NCI-H1105 (cell line): ENCODE measurements around the gene SLC39A11.
A peak's percentile ranks its signal among the peaks of the same experiment; 100 is the strongest.
"Not testable (repeated sequence)": the region's sequence is repeated elsewhere in the genome, so short reads cannot be mapped to it uniquely, and the experiment has no call there.

ENCODE experiments used
- DNase-seq: peaks from one replicate; lab custom pipeline; 2025; lab: John Stamatoyannopoulos, UW

Gene SLC39A11

GRCh38 chr17:72916991-72917390, 175.5 kb downstream of the SLC39A11 start:
- DNase-seq, result no peak

DNA sequence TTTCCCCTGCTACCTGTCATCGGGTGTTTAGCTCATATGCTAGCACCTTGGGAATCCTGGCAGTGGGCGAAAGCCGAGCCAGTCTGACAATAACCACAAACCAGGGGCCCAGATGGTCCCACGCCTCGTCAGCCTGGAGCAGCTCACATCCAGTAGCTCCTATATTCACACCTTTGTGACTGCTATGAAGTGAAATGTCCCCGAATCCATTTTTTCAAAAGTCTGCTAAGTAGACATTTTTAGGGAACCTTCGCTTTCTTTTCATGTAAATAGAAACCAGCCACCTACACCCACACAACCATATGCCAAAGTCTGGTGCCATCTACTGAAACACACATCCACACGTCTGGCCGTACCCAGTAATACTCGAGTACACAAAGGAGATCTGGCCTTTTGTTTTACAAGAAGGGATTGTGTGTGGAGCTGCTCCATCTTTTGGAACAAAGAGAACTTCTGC, 176.8 kb downstream of the SLC39A11 start:
- DNase-seq, result no peak

DNA sequence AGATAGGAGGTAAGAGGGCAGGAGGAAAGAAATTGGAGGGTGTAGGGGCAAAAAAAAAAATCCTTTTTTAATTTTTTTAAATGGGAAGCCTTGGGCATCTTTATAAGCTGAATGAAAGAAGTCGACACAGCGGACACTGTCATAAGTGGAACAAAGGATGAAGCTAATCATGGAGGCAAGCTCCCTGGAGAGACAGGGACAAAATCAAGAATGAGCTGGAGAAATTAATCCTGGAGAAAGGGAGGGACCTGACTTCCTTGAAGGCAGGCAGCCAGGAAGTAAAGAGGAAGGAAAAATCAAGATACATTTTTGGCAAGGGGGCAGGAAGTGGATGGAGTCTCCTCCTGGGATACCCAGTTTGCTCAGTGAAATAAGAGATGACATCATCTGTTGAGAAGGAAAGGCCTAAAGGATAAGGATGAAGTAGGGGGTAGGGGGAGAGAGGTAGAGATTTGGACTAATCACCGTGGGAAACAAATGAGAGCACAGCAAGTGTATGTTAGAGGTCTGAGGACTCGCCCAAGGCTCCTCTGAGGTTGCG, 179.3 kb downstream of the SLC39A11 start:
- DNase-seq, result no peak

DNA sequence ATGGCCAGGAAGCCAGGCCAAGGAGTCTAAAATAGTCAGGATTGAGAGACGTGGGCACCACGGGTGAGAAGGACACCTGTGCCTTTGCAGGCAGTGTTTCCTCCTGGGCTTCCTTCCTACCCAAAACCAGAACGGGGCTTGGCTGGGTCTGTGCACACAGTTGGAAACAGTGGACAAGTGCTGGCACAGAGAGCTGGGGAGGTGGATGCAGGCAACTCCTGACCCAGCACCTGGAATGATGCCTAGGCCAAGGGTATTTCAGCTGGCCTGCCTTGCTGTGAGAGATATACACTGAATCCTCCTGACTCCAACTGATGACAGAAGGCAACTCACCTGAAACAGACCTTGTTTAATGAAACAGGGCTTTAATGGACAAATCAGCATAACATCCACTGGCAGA, 186.2 kb downstream of the SLC39A11 start:
- DNase-seq, result no peak

GRCh38 chr17:72903522-72903921, 189.0 kb downstream of the SLC39A11 start:
- no peak for DNase-seq

- no peak for DNase-seq
These were observed 190.8 kb downstream of the SLC39A11 start for GRCh38 chr17:72901657-72902056.

DNA sequence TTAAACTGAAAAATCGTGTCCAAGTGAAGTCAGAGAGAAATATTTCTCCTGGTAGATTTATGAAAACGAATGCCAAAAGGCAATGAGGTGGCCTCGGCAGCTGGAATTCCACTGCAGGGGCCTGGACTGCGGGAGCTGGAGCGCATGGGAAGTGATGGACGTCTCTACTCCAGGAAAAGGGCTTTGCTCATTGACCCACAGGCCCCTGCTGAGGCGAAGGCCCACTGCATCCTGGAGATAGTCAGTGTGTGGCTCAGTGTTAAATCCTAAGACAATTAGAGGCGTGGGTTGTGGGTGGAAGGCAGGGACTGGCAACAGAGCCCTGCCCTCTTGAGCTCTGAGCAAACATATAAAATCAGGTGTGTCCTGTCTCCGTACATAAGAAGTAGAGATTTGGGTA, 191.4 kb downstream of the SLC39A11 start:
- no peak for DNase-seq

DNA sequence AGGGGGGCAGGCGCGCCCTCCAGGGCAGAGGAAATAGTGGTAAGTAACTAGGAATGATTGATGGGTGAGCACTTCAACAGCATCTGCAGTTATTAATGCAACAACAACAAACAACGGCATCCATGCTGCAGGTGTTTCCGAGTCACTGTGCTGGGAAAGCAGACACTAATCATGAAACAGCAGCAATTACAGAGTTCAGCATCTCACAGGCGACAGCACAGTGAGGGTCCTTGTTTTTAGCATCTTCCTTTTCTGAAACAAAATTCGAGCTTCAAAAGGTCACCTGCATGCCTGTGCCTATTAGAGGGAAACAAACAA, 191.9 kb downstream of the SLC39A11 start:
- DNase-seq, result peak; percentile 21

DNA sequence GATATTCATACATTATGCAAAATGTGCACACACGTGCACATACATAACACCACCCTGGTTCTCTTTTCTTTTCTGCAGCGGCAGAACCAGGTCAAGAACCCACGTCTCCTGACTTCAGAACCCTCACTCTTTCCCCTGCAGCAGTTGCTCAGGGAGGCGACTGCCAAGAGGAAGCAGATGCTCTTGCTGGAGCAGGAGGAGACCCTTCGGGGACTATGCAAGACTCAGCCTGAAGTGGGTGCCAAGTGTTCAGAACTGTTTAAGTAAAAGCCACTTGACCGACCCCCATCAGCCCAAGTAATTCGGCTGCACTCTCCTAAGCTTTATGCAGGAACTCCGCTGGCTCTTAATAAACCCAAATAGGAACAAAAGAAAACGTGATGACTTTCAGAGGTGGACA, 193.8 kb downstream of the SLC39A11 start:
- DNase-seq, result no peak

GRCh38 chr17:72896288-72896687, 196.2 kb downstream of the SLC39A11 start:
- not testable (repeated sequence) for DNase-seq

GRCh38 chr17:72891627-72892026, 200.9 kb downstream of the SLC39A11 start:
- DNase-seq, result no peak

- DNase-seq, result no peak
These were observed 201.8 kb downstream of the SLC39A11 start for GRCh38 chr17:72890711-72891110.

DNA sequence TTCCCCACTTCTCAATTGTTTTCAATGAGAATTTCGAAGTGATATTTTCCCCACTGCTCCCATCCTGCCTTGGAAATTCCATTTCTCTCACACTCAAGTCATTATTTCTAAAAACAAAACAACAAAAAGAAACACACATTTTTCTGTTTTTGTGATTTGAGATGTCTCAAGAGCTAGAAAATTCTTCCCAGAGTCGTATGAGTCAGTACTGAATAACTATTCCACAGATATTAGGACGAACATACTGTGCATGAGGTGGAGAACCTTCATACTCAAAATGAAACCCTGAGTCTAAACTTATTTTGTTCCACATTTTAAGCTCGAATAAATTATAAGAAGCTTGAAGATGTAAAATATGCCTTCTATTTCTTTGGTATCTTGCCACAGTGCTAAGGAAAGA, 204.6 kb downstream of the SLC39A11 start:
- no peak for DNase-seq

GRCh38 chr17:72887322-72887721, 205.2 kb downstream of the SLC39A11 start:
- DNase-seq, result no peak

DNA sequence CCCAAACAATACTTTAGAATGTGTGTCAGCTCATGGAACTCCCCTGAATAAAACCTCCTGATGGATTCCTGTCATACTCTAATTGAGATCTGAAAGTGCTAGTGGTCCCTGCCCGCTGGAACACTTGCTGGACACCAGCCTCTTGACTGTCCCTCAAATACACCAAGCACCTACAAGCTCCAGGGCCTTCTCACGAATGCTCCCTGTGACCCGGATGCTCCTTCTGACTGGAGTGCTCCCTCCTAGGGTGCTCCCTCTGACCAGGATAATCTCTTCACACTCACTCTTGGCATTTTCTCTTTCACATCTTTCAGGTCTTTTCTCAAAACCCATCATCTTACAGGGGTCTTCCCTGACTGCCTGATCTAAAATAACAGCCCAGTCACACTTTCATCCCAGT, 205.9 kb downstream of the SLC39A11 start:
- DNase-seq, result no peak

DNA sequence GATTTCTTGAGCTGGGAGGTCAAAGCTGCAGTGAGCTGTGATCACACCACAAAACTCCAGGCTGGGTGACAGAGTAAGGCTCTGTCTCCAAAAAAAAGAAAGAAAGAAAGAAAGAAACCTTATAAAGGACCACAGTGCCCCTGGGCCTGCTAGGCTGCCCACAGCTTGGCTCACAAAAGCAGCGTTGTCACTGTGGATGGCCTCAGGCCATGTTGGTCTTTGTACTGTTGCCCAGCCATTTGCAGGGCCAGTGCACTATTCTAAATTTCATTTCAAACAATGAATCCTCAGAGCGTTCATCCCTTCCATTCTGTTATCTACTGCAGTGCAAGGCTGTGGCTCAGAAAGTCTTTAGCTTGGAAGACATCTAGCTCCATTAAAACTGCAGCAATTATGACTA, 208.4 kb downstream of the SLC39A11 start:
- no peak for DNase-seq

- no peak for DNase-seq
These were observed 209.1 kb downstream of the SLC39A11 start for GRCh38 chr17:72883351-72883750.

GRCh38 chr17:72882426-72882825, 210.1 kb downstream of the SLC39A11 start:
- DNase-seq, result no peak

DNA sequence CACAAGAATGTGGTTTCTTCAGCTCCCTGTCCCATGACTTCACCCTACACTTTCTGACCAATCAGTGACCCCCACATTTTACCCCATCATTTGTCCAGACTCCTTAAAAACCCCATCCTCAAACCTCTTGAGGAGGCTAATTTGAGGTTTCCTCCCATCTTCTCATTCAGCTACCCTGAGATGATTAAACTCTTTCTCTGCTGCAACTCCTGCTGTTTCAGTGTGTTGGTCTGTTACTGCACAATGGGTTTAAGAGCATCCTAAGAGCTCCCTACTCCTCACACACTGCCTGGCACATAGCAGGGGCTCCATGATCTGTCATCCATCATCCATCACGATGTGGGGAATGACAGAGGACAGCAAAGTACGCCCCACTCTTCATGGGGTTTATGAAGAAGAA, 212.6 kb downstream of the SLC39A11 start:
- DNase-seq, result no peak

GRCh38 chr17:72878975-72879660, 213.4 kb downstream of the SLC39A11 start:
- no peak for DNase-seq

- DNase-seq, result no peak
These were observed 215.1 kb downstream of the SLC39A11 start for GRCh38 chr17:72877348-72877747.

GRCh38 chr17:72876413-72876812, 216.1 kb downstream of the SLC39A11 start:
- no peak for DNase-seq

- no peak for DNase-seq
These were observed 217.1 kb downstream of the SLC39A11 start for GRCh38 chr17:72875361-72875760.

GRCh38 chr17:72872396-72872795, 220.1 kb downstream of the SLC39A11 start:
- no peak for DNase-seq
